ENCODE results near the gene SIRT5. TPM values are rescaled to one million over a fixed set of nuclear protein-coding genes. Genes with fewer than 3 reads are reported as not detected.
A peak's percentile ranks its signal among the peaks of the same experiment; 100 is the strongest.

Gene SIRT5
- total RNA-seq, 3 donors from 2014 or later = 10.2 to 20.6 (median 14.5) TPM

DNA sequence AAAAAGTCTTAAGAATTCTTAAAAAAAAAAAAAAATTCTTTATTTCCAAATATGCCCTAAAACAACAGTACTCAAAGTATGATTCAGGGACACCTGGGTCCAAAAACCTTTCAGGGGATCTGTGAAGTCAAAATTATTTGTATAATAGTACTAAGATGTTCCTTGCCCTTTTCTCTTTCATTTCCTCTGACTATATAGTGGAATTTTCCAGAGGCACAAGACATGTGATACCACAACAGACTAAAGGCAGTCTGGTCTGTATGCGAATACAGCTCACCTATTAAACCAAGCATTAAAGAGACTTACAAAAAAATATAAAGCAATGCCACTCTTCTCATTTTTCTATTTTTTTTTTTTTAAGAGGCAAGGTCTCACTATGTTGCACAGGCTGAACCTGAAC, 56.1 kb downstream of the SIRT5 start:
- H3K27me3 ChIP-seq = no peaks in the 10 kb centered on the region
- no peak overlapping the region for H3K27ac ChIP-seq
- no peak overlapping the region for H3K4me3 ChIP-seq
- TF ChIP-seq POLR2AphosphoS5 (IDR thresholded peaks at IDR 0.05) = no peak
- TF ChIP-seq POLR2A (IDR thresholded peaks at IDR 0.05) = no peak
- TF ChIP-seq, protein P1, sequence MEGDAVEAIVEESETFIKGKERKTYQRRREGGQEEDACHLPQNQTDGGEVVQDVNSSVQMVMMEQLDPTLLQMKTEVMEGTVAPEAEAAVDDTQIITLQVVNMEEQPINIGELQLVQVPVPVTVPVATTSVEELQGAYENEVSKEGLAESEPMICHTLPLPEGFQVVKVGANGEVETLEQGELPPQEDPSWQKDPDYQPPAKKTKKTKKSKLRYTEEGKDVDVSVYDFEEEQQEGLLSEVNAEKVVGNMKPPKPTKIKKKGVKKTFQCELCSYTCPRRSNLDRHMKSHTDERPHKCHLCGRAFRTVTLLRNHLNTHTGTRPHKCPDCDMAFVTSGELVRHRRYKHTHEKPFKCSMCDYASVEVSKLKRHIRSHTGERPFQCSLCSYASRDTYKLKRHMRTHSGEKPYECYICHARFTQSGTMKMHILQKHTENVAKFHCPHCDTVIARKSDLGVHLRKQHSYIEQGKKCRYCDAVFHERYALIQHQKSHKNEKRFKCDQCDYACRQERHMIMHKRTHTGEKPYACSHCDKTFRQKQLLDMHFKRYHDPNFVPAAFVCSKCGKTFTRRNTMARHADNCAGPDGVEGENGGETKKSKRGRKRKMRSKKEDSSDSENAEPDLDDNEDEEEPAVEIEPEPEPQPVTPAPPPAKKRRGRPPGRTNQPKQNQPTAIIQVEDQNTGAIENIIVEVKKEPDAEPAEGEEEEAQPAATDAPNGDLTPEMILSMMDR (IDR thresholded peaks at IDR 0.05) = no peak
- intact Hi-C loops (cut with DNase I; ENCODE audit: low total_unique reads) = no loop called here
- H3K36me3 ChIP-seq = no peaks in the 10 kb centered on the region
- H3K4me1 ChIP-seq = no peaks in the 10 kb centered on the region
- no peak for DNase-seq (ENCODE audit: low spot score in 2 of 2)
- no peaks in the 10 kb centered on the region for H3K9me3 ChIP-seq

DNA sequence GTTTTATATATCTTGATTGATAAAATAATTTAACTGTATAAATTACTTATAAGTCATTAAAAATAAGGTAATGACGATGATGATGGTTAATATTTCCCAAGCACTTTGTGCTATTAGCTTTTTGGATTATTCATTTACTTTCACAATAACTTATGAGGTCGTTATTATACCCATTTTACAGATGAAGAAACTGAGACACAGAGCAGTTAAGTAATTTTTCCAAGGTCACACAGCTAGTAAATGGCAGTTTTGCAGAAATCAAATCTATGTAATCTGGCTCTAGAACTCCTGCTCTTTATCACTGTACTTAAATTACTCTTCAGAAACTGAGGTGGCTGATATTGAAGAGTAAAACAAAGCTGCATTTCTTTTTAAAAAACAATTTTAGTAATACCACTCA, 58.9 kb downstream of the SIRT5 start:
- Histone ChIP-seq H3K4me3 (no peak overlapping the region), H3K4me1 (no peaks in the 10 kb centered on the region), H3K27ac (no peak overlapping the region), H3K9me3 (no peaks in the 10 kb centered on the region), H3K27me3 (no peaks in the 10 kb centered on the region), H3K36me3 (no peaks in the 10 kb centered on the region)
- no peak for DNase-seq (ENCODE audit: low spot score in 2 of 2)
- no peak for TF ChIP-seq POLR2AphosphoS5 (IDR thresholded peaks at IDR 0.05)
- intact Hi-C loops (cut with DNase I; ENCODE audit: low total_unique reads) = no loop called here

DNA sequence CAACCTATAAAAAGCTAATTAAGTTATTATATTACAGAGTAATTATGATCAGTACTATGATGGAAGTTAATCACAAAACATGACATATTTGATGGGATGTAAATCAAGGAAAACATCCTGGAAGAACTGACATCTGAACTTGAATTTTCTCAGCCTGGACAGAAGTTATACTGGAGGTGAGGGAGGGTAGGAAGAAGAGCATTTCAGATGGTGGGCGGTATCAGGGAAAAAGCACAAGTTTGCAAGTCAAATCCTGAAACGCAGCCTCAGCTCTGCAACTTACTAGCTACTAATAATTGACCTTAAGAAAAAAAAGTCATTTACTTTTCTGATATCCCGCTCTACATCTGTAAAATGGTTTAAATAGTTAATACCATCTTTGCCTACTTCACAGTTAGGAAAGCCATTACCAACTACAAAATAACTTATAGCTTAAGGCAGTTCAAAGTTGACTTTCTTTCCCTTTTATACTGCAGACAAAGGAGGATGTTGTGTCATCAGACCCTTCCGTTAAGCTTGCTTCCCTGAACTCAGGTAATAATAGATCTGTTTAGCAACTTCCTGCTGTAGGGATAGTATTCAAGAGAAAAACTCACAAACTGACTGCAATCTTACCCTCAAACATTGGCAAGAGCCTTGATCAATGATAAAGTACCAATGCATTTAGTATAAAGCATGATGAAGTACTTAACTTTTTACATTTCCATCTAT, 61.7 kb downstream of the SIRT5 start:
- intact Hi-C loops (cut with DNase I; ENCODE audit: low total_unique reads) = no loop called here
- DNase-seq (ENCODE audit: low spot score in 2 of 2) = no peak
- Histone ChIP-seq H3K4me1 (no peaks in the 10 kb centered on the region), H3K27ac (peak overlapping the region in 1 of 2 donors; percentile 21), H3K27me3 (no peaks in the 10 kb centered on the region), H3K9me3 (no peaks in the 10 kb centered on the region), H3K4me3 (no peak overlapping the region), H3K36me3 (no peaks in the 10 kb centered on the region)
- no peak for TF ChIP-seq POLR2A (IDR thresholded peaks at IDR 0.05)
- no peak for TF ChIP-seq POLR2AphosphoS5 (IDR thresholded peaks at IDR 0.05)
- TF ChIP-seq, protein P1 (IDR thresholded peaks at IDR 0.05) = no peak

DNA sequence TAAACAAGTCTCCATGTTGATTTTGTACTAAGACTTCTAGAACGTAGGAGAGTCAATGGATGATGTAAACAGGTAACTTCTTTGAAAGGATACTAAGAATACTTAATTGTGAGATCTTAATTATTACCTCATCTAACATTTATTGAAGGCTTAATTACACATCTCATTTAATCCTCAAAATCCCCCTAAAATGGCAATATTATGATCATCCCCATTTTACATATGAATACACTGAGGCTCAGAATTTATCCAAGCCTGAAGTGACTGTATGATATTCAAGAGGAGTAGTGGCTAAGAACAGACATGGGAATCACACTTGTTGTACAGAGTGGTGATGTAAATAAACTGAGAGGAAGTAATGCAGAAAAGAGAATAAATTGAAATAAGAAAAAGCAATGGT, 63.6 kb downstream of the SIRT5 start:
- TF ChIP-seq, protein P1 (IDR thresholded peaks at IDR 0.05) = no peak
- TF ChIP-seq POLR2A (IDR thresholded peaks at IDR 0.05) (no peak), POLR2AphosphoS5 (IDR thresholded peaks at IDR 0.05) (no peak)
- Histone ChIP-seq H3K27me3 (no peaks in the 10 kb centered on the region), H3K27ac (no peak overlapping the region), H3K9me3 (no peaks in the 10 kb centered on the region), H3K4me3 (no peak overlapping the region), H3K4me1 (no peaks in the 10 kb centered on the region), H3K36me3 (no peaks in the 10 kb centered on the region)
- intact Hi-C loops (cut with DNase I; ENCODE audit: low total_unique reads) = no loop called here
- no peak for DNase-seq (ENCODE audit: low spot score in 2 of 2)

DNA sequence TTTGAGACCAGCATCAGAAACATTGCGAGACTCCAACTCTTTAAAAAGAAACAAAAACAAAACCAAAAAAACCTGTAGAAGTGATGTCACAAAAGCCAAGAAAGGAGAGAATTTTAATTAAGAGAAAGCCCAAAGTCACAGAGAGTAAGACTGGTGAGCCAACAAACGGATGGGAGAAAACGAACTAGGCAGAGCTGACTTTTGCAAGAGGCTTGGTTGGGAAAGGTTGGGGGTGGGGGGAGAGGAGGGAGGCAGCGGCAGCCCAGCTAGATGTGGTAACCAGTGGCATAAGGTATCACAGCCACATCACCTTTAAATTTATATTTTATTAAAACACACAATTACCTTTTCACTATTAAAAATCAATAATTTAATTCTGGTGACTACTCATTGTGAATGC, 64.2 kb downstream of the SIRT5 start:
- Histone ChIP-seq H3K27me3 (no peaks in the 10 kb centered on the region), H3K9me3 (no peaks in the 10 kb centered on the region), H3K27ac (no peak overlapping the region), H3K36me3 (no peaks in the 10 kb centered on the region), H3K4me3 (no peak overlapping the region), H3K4me1 (no peaks in the 10 kb centered on the region)
- TF ChIP-seq, protein P1 (IDR thresholded peaks at IDR 0.05) = no peak
- TF ChIP-seq POLR2AphosphoS5 (IDR thresholded peaks at IDR 0.05) (no peak), POLR2A (IDR thresholded peaks at IDR 0.05) (no peak)
- DNase-seq (ENCODE audit: low spot score in 2 of 2) = no peak
- intact Hi-C loops (cut with DNase I; ENCODE audit: low total_unique reads) = no loop called here
